ENCODE data around the gene NUMB. TPM values are rescaled to one million over a fixed set of nuclear protein-coding genes. Genes with fewer than 3 reads are reported as not detected.

Gene NUMB
- total RNA-seq: 48.1 and 54.8 TPM in 2 replicates

DNA sequence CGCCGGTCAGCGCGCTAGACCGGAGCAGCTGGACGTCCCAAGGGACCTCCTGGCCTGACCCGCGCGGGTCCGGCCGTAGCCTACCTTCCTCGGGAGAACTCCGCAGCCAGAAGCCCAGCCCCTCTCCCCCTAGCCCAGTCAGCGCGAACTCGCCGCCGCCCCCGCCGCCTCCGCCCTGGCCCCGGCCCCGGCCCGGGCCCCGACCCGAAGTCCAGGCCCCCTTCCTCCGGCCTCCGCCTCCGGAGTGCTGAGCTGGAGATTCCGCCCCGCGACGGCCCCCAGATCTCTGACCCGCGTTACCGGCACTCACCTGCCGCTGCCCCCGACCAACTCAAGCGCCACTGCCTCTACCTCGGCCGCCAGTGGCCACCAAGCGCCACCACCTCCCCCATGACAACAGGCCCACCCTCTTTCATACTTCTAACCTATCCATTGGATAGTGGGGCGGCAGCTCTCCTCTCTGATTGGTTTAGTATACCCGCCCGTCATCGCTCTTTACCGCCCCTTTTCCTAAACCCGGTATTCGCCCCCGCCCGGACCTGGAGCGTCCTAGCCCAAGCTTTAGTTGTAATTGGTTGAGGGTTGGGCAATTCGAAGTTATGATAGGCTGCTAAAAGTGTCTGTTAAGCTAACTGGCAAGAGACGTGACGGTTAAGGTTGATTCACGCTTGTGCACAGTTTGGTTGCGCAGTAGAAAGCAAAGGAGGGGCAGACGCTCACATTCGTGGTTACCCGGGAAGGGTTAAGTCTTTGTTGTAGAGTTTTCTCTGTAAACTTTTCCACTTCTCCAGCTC lies at the start of gene NUMB:
Gene NUMB (minus strand): TSS at position 364 of the 794 bp plus-strand sequence. CDS start 102,795 bp downstream, outside the sequence.
- Mint-ChIP-seq H3K4me3 (peak within 1 kb of the TSS; percentile 98), H3K27ac (peak within 1 kb of the TSS; percentile 98), H3K27me3 (no peaks in the 10 kb centered on the region), H3K4me1 (peaks cover 47% of the 10 kb centered on the region), H3K36me3 (ENCODE audit: low read depth) (peaks cover 8% of the 10 kb centered on the region), H3K9me3 (no peaks in the 10 kb centered on the region)
- DNase-seq: peak; percentile 99
- intact Hi-C loops (cut with micrococcal nuclease): loop anchor here (1.0 to 2.0 kb wide), 3 partner anchors 9 to 322 kb away; partner anchors contain the start of genes PSEN1 and RIOX1

DNA sequence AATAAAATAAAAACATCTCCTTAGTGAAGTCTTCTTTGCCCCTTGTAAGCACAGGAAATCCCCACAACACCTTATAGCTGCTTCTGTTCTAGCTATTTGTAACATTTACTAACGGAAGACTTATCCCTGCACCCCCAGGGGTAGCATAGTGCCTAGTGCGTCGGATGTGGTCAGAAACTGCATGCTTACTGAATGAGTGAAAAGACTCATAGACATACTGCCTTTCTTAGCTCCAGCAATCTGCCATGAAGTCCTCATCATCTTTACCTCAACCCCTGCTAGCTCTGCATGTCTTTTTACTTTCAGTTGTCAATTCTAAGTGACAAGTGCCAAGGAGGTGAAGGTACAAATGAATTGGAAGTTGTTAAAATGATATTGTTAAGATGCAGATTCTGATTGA lies 45.3 kb upstream of the NUMB start:
- no peak for DNase-seq
- Mint-ChIP-seq H3K4me3 (no peak overlapping the region), H3K27ac (no peak overlapping the region), H3K4me1 (no peaks in the 10 kb centered on the region), H3K27me3 (no peaks in the 10 kb centered on the region), H3K36me3 (ENCODE audit: low read depth) (peaks cover 3% of the 10 kb centered on the region), H3K9me3 (no peaks in the 10 kb centered on the region)
- intact Hi-C loops (cut with micrococcal nuclease): no loop called here

DNA sequence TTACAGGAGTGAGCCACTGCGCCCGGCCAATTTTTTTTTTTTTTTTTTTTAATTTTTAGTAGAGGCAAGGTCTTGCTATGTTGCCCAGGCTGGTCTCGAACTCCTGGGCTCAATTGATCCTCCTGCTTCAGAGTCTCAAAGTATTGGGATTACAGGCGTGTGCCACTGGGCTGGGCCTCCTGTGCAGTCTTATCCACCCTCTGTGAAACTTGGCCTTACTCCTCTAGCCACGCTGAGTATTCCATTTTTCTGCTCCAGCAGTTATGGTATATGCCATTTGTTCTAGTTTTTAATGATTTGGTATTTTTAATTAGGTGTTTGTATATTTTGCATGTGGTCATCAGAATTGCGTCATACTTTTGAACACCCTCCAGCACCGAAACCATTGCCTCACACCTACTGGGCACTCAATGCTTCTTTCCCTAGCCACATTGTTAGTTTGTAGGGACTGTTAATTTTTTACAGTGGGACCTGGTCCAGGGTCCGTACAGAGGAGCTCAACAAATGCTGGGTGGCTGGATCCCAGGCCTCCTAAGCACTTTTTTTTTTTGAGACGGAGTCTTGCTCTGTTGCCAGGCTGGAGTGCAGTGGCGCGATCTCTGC lies 43.8 kb upstream of the NUMB start:
- Mint-ChIP-seq H3K27me3 (no peaks in the 10 kb centered on the region), H3K4me1 (no peaks in the 10 kb centered on the region), H3K27ac (no peak overlapping the region), H3K9me3 (no peaks in the 10 kb centered on the region), H3K4me3 (no peak overlapping the region), H3K36me3 (ENCODE audit: low read depth) (peaks cover 5% of the 10 kb centered on the region)
- no peak for DNase-seq
- intact Hi-C loops (cut with micrococcal nuclease): no loop called here

DNA sequence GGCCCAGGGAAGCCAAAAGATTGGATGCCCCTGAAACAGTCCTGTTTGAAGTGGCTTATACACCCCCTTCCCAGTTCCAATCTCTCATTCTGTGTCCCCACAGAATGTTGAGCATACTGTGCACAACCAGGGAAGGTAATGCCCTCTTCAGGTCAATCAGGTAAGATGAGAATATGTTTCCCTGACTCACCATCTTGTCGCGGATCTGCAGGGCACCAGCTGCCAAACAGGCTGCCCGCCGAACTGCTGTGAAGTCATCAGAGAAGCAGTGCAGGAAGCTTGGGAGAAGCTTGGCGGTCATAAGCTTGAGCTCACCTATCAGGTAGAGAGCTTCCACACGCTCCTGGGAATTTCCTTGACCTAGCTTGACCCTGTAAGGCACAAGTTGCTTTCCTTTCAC lies 42.0 kb upstream of the NUMB start:
- Mint-ChIP-seq H3K36me3 (ENCODE audit: low read depth) (peaks cover 14% of the 10 kb centered on the region), H3K27me3 (no peaks in the 10 kb centered on the region), H3K27ac (no peak overlapping the region), H3K9me3 (no peaks in the 10 kb centered on the region), H3K4me1 (peaks cover 5% of the 10 kb centered on the region), H3K4me3 (no peak overlapping the region)
- no peak for DNase-seq
- intact Hi-C loops (cut with micrococcal nuclease): no loop called here

DNA sequence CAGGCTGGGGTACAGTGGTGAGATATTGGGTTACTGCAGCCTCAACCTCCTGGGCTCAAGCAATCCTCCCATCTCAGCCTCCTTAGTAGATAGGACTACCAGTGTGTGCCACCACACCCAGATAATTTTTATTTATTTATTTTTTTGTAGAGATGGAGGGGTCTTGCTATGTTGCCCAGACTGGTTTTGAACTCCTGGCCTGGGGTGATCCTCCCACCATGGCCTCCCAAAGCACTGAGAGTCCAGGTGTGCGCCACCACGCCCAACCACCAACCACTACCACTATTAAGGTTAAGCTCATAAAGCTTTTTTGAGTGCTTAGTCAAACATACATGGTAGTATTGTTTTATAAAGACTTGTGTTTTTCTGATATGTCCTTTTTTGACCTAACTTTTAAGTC lies 36.2 kb upstream of the NUMB start:
- Mint-ChIP-seq H3K4me1 (peaks cover 28% of the 10 kb centered on the region), H3K36me3 (ENCODE audit: low read depth) (peaks cover 45% of the 10 kb centered on the region), H3K27ac (no peak overlapping the region), H3K9me3 (no peaks in the 10 kb centered on the region), H3K4me3 (no peak overlapping the region), H3K27me3 (peaks cover 3% of the 10 kb centered on the region)
- intact Hi-C loops (cut with micrococcal nuclease): loop anchor here (5.0 to 10.0 kb wide), 3 partner anchors 138 to 393 kb away; partner anchors contain the start of genes PNMA1 and ZNF410
- DNase-seq: no peak

DNA sequence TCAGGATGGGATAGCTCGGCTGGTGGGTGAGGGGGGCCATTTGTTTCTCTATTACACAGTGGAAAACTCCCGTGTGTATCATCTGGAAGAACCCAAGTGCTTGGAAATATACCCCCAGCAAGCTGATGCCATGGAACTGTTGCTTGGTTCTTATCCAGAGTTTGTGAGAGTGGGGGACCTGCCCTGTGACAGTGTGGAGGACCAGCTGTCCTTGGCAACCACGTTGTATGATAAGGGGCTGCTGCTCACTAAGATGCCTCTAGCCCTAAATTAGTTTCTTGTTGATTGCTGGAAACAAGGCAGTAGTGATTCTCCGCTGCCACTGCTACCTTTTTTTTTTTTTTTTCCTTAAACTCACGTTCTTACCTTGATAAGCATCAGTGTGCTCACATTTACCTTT lies 34.3 kb upstream of the NUMB start:
- Mint-ChIP-seq H3K9me3 (no peaks in the 10 kb centered on the region), H3K27ac (no peak overlapping the region), H3K4me3 (peak overlapping the region; percentile 89), H3K4me1 (peaks cover 30% of the 10 kb centered on the region), H3K27me3 (peaks cover 9% of the 10 kb centered on the region), H3K36me3 (ENCODE audit: low read depth) (peaks cover 45% of the 10 kb centered on the region)
- intact Hi-C loops (cut with micrococcal nuclease): loop anchor here (5.0 to 10.0 kb wide), 3 partner anchors 140 to 395 kb away; partner anchors contain the start of genes PNMA1 and ZNF410
- no peak for DNase-seq

DNA sequence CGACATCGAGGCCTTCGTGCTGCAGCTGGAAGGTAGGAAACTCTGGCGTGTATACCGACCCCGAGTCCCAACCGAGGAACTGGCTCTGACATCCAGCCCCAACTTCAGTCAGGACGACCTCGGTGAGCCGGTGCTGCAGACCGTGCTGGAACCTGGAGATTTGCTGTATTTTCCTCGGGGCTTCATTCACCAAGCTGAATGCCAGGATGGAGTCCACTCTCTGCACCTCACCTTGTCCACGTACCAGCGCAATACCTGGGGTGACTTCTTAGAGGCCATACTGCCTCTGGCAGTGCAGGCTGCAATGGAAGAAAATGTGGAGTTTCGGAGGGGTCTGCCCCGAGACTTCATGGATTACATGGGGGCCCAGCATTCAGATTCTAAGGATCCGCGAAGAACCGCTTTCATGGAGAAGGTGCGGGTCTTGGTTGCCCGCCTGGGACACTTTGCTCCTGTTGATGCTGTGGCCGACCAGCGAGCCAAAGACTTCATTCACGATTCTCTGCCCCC lies 33.8 kb upstream of the NUMB start:
- no peak for DNase-seq
- Mint-ChIP-seq H3K27ac (peak overlapping the region; percentile 73), H3K36me3 (ENCODE audit: low read depth) (peaks cover 43% of the 10 kb centered on the region), H3K9me3 (no peaks in the 10 kb centered on the region), H3K4me1 (peaks cover 30% of the 10 kb centered on the region), H3K27me3 (peaks cover 12% of the 10 kb centered on the region), H3K4me3 (peak overlapping the region; percentile 89)
- intact Hi-C loops (cut with micrococcal nuclease): loop anchor here (5.0 to 10.0 kb wide), 3 partner anchors 140 to 395 kb away; partner anchors contain the start of genes PNMA1 and ZNF410

DNA sequence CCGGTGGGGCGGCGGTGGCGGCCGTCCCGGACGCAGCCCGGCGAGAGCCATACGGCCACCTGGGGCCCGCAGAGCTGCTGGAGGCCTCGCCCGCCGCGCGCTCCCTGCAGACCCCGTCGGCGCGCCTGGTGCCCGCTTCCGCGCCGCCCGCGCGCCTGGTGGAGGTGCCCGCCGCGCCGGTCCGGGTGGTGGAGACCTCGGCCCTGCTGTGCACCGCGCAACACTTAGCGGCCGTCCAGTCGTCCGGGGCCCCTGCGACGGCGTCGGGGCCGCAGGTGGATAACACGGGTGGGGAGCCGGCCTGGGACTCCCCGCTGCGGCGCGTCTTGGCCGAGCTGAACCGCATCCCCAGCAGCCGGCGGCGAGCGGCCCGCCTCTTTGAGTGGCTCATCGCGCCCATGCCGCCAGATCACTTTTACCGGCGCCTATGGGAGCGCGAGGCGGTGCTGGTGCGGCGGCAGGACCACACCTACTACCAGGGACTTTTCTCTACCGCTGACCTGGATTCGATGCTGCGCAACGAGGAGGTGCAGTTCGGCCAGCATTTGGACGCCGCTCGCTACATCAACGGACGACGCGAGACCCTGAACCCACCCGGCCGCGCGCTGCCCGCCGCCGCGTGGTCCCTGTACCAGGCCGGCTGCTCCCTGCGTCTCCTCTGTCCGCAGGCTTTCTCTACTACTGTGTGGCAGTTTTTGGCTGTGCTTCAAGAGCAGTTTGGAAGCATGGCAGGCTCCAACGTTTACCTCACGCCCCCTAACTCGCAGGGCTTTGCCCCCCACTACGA lies 33.1 kb upstream of the NUMB start:
- peaks cover 12% of the 10 kb centered on the region for H3K27me3 Mint-ChIP-seq
- peaks cover 30% of the 10 kb centered on the region for H3K4me1 Mint-ChIP-seq
- H3K9me3 Mint-ChIP-seq: no peaks in the 10 kb centered on the region
- H3K4me3 Mint-ChIP-seq: peak overlapping the region; percentile 89
- intact Hi-C loops (cut with micrococcal nuclease): loop anchor here (1.0 to 10.0 kb wide), 5 partner anchors 78 to 527 kb away; partner anchors contain the start of genes ACOT2, BBOF1, ENTPD5 and PNMA1
- H3K36me3 Mint-ChIP-seq (ENCODE audit: low read depth): peaks cover 40% of the 10 kb centered on the region
- H3K27ac Mint-ChIP-seq: peak overlapping the region; percentile 85
- peak; percentile 93 for DNase-seq

DNA sequence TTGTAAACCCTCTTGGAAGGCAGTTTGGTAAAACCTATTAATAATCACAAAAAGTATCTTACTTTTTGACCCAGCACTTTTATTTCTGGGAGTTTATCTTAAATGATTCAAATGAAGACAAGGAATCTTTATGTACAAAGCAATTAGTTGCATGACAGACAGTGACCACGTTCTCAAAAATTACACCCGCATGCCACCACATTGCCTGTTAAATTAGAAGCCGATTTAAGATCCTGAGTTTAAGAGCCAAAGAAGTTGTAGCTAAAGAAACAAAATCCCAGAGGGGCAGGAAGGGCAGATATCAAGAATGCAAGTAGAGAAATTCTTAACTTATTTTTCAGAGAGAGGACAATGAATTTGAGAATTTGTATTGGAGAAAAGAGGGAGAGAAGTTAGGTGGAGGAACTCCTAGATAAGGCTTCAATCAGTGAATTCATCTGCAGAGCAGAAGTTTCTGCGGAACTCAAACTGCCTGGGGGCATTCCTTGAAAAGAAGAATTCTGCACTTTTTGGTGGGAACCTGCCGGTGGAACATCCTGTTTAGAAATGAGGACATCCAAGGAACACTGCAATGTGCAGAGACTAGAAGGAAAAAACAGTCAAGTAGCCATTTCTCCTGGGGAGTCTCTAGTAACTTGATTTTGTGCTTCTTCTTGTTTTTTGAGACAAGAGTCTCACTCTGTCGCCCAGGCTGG lies 31.3 kb upstream of the NUMB start:
- H3K9me3 Mint-ChIP-seq: no peaks in the 10 kb centered on the region
- H3K27me3 Mint-ChIP-seq: peaks cover 12% of the 10 kb centered on the region
- no peak for DNase-seq
- H3K4me1 Mint-ChIP-seq: peaks cover 22% of the 10 kb centered on the region
- H3K27ac Mint-ChIP-seq: no peak overlapping the region
- intact Hi-C loops (cut with micrococcal nuclease): loop anchor here (1.0 to 10.0 kb wide), 5 partner anchors 31 to 529 kb away; partner anchors contain the start of genes BBOF1, ENTPD5, NUMB and PNMA1
- H3K4me3 Mint-ChIP-seq: peak overlapping the region; percentile 73
- H3K36me3 Mint-ChIP-seq (ENCODE audit: low read depth): peaks cover 29% of the 10 kb centered on the region

DNA sequence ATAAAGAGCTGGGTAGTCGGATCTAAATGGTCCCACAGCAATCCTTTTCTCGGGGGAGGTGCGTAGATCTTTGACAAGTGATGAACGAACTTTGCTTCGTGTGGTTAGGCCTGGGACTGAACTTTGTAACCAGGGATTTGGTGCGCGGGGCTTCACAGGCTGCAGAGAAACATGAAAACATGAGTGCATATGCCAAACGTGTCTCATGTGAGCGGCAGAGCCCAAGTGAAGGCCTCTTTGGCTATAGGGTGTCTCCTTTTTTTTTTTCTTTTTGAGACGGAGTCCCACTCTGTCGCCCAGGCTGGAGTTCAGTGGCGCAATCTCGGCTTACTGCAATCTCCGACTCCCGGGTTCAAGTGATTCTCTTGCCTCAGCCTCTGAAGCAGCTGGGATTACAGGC lies 20.3 kb upstream of the NUMB start:
- no peaks in the 10 kb centered on the region for H3K4me1 Mint-ChIP-seq
- no peak overlapping the region for H3K27ac Mint-ChIP-seq
- H3K9me3 Mint-ChIP-seq: no peaks in the 10 kb centered on the region
- H3K27me3 Mint-ChIP-seq: peaks cover 6% of the 10 kb centered on the region
- DNase-seq: no peak
- H3K4me3 Mint-ChIP-seq: no peak overlapping the region
- no peaks in the 10 kb centered on the region for H3K36me3 Mint-ChIP-seq (ENCODE audit: low read depth)
- intact Hi-C loops (cut with micrococcal nuclease): no loop called here

DNA sequence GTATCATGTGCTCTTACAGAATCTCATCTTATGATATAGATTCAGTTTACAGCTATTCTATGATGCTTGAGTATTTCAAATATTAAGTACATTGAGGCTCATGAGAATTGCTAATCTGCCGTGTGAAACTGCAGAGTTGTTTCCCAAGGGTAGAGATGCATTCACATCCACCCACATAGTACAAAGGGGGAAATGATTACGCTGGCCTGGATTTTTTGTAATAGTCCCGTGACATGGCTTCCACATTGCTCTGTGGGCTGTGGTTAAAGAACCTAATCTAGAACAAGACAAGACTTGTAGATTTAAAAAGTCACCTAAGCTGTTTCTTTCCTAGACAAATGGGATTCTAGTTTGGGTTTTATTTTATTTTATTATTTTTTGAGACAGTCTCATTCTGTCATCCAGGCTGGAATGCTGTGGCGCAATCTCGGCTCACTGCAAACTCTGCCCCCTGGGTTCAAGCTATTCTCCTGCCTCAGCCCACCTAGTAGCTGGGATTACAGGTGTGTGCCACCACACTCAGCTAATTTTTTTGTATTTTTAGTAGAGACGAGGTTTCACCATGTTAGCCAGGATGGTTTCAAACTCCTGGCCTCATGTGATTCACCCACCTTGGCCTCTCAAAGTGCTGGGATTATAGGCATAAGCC lies 19.4 kb upstream of the NUMB start:
- Mint-ChIP-seq H3K9me3 (no peaks in the 10 kb centered on the region), H3K36me3 (ENCODE audit: low read depth) (no peaks in the 10 kb centered on the region), H3K27me3 (peaks cover 5% of the 10 kb centered on the region), H3K4me1 (no peaks in the 10 kb centered on the region), H3K27ac (no peak overlapping the region), H3K4me3 (no peak overlapping the region)
- no peak for DNase-seq
- intact Hi-C loops (cut with micrococcal nuclease): no loop called here

DNA sequence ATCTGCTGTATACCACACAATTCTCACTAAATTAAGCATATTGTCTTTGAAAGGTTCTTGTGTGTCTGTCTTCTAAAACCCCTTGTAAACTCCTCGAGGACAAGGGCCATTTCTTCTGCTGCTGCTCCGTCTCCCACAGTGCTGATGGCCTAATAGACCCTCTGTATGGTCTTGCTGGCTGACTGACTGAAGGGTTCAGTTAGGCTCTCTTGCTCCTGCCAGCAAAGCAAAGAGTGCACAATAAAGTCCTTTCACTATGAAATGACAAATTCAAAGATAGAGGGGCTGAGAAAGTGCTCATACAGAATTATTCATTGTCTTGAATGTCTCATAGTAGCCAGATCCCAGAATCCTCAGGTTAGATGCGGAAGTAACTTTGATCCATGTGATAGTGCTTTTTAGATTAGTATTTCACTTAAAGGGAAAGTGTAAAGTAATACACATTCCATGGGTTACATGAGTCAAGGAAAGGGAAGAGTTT lies 18.1 kb upstream of the NUMB start:
- Mint-ChIP-seq H3K36me3 (ENCODE audit: low read depth) (no peaks in the 10 kb centered on the region), H3K27me3 (peaks cover 4% of the 10 kb centered on the region), H3K27ac (no peak overlapping the region), H3K4me1 (peaks cover 5% of the 10 kb centered on the region), H3K4me3 (no peak overlapping the region), H3K9me3 (no peaks in the 10 kb centered on the region)
- no peak for DNase-seq
- intact Hi-C loops (cut with micrococcal nuclease): no loop called here
